Measurements from ENCODE around the gene UBR7.
A peak's percentile ranks its signal among the peaks of the same experiment; 100 is the strongest.
"Not testable (repeated sequence)": the region's sequence is repeated elsewhere in the genome, so short reads cannot be mapped to it uniquely, and the experiment has no call there.

Gene UBR7

GRCh38 chr14:93195316-93195999, 11.6 kb upstream of the UBR7 start:
- FAIRE-seq, result no peak

GRCh38 chr14:93199031-93199430, 8.0 kb upstream of the UBR7 start:
- FAIRE-seq, result no peak

DNA sequence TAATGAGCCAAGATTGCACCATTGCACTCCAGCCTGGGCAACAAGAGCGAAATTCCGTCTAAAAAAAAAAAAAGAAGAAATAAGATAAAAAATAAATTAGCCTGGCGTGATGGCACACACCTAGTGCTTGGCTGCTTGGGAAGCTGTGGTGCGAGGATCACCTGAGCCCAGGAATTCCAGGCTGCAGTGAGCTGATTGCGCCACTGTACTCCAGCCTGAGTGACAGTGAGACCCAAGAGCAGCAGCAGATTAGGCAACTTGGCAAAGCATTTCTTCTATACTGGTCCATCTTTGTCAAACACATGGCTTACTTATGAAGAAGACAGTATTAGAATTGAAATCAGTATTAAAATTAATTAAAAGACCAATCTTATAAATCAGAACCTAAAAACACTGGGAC, 6.5 kb upstream of the UBR7 start:
- FAIRE-seq, result no peak

DNA sequence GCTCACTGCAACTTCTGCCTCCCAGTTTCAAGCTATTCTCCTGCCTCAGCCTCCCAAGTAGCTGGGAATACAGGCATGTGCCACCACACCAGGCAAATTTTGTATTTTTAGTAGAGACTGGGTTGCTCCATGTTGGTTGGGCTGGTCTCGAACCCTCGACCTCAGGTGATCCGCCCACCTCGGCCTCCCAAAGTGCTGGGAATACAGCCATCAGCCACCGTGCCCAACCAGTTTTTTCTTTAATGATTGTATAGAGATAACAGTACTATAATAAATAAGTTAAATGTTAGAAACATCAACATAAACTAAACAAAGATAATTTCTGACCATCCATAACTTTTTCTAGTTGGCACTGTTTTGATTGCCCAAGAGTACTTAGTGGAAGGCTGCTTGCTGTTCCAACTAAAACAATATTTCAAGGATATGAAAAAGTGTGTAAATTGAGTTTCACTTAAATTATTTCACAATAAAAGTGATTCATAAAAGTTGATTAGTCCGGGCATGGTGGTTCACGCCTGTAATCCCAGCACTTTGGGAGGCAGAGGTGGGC, 5.8 kb upstream of the UBR7 start:
- FAIRE-seq, result no peak

GRCh38 chr14:93207468-93208308, 632 bp downstream of the UBR7 start:
- no peak for FAIRE-seq

- FAIRE-seq, result no peak
Measured at GRCh38 chr14:93212432-93212831, 5.4 kb downstream of the UBR7 start.

GRCh38 chr14:93214598-93214997, 7.5 kb downstream of the UBR7 start:
- no peak for FAIRE-seq

- FAIRE-seq, result peak; percentile 90
Measured at GRCh38 chr14:93219103-93219726, 12.2 kb downstream of the UBR7 start.

DNA sequence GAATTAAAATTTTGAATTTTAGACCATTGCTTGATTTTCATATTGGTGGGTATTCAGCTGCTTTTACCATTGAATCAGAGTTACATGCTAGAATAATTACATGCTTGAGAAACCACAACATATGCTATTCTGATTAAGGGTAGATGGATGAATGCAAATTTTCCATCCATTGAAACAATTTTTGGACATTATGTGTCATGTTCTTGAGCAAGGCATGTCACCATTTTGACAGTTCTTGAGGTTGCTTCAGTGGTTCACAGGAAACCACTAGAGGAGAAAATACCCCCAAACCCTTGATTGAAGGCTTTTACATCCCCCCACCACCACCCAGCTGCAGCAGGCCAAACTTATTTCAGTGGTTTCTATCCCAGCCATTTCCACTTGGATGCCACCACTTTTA, 13.5 kb downstream of the UBR7 start:
- no peak for FAIRE-seq

GRCh38 chr14:93223565-93223964, 16.5 kb downstream of the UBR7 start:
- no peak for FAIRE-seq

DNA sequence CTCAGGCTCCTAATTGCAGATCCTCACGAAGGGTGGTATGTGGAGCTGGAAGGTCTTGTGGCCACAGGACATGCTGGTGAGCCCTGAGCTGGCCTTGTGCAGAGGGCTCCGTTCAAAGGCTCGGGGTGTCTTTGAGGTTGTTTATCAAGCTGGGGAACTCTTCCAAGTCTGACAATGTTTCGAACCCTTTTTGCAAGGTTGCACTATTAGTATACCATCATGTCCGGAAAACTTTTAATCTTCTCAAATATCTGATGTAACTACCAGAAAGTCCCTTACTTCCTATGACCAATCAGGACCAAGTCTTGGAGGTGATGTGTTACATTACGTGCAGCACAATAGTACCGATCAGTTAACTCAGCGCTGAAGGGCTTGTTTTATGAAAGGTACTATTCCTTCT, 21.5 kb downstream of the UBR7 start:
- no peak for FAIRE-seq

DNA sequence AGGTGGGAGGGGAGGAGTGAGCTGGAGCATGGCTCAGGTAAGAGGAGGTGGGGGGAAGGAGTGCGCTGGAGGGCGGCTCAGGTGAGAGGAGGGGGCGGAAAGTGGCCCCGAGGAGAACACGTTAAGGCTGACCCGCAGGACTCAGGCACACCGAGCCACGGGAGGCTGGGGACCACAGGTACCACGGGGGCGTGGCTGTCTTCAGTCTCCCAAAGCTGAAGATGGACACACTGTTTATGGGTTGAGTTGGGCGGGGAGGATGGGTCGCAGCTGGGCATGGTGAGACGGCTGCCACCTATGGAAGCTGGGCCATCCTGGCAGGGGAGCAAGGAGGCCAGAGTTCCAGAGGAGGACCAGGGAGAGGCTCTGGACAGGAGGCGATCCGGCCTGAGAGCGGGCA, 23.5 kb downstream of the UBR7 start:
- FAIRE-seq, result no peak

- FAIRE-seq, result no peak
Measured at GRCh38 chr14:93231129-93231979, 24.3 kb downstream of the UBR7 start.

DNA sequence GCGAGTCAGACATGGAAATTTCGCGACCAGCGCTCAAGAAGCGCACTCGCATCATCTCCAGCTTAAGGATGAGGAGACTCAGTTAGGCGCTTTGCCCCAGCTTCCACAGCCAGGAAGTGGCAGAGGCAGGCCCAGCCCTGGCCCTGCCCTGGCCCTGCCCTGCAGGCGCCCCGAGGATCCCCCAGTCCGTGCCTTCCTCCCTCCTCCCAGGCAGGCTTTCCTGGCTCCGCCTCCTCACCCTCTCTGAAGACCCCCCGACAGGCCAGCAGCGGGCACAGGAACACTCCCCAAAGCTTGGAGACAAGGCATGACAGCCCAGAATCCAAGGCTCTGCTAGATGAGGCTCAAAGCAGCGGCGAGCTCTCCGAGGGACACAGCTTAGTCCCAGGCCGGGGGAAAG, 25.1 kb downstream of the UBR7 start:
- no peak for FAIRE-seq

GRCh38 chr14:93233078-93233477, 26.0 kb downstream of the UBR7 start:
- not testable (repeated sequence) for FAIRE-seq

- no peak for FAIRE-seq
Measured at GRCh38 chr14:93234798-93235197, 27.7 kb downstream of the UBR7 start.

DNA sequence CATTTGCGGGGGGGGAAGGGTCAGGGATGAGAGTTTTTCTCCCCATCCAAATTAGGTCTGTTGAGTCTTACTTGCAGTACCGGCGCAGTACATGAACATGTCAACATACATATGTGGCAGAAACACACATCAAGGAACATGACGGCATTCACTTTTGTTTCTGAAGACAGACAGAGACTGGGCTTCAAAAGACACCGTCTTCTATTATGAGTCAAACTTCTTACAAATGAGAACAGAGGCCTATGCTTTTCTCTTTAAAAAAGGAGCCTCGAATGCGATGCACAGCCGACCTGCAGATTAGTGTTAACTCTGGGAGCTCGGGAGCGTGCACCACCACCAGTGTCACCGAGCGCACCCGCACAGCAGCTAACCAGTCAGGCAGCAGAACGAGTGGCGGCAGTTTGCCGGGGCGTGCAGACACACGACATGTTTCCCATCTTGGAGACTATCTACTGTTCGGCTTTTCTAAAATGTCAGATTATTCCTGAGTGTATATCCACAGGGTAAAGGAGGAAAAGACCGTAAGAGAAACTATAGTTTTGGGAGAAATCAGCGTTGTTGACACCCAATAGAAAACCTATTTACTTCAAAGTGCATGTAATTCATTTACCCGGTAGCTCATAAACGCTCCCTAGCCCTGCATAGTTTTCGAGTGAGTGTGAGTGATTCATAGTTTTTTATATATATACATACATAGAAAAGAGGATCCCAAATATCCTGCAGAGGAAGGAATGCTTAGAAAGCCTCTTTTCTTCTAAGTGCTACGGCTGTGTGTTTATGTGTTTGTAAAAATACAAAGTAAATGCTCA, 33.0 kb downstream of the UBR7 start:
- no peak for FAIRE-seq

- FAIRE-seq, result no peak
Measured at GRCh38 chr14:93240678-93241000, 33.6 kb downstream of the UBR7 start.

- no peak for FAIRE-seq
Measured at GRCh38 chr14:93245764-93246420, 38.8 kb downstream of the UBR7 start.

DNA sequence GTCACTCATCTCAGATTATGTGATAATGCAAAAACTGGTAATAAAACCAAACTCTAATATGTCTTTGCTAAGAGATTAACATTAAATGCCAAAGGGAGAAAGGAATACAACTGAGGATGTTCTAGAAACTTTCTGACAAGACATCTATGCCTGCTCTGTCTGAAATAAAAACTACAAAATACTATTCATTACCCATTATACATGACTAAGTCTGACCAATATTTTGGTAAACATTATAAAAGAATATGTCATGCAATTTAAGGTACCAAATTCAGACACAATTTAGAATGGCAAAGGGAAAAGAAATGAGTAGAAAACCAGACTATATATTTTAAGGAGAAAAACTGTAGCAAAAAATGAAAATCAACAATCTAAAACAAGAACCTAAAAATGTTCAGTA, 39.5 kb downstream of the UBR7 start:
- FAIRE-seq, result no peak

DNA sequence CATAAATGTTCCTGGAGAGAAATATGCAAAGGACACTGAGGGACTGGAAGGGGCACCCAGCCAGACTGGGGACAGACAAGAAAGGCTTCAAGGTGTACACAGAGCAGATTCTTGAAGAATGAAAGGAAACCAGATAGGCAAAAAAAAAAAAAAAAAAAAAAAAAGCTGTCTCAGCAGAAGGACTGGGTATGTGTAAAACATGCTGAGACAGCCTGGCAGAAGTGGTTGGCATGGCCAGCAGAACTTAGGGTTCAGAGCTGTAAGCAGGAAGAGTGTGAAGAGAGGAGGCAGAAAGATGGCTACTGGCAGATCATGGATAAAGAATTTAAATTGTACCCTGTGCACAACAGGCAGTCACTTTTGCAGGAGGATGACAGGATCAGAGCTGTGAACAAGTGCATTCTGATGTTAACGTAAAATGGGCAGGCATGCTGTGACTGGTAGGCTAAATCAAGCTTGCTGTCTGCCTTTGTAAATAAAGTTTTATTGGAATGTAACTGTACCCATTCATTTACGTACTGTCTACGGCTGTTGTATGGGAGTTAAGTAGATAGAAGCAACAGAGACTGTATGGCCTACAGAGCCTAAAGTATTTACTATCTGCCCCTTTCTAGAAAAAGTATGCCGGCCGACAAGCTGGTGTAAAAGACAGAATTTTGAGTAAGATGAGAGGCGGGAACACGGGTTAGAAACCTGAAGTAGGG, 42.2 kb downstream of the UBR7 start:
- FAIRE-seq, result no peak

Measured in A204.1 (cell line).